Putamen (tissue), 1 donor: ENCODE data around the gene SNX12.
A peak's percentile ranks its signal among the peaks of the same experiment; 100 is the strongest.
"Not testable (repeated sequence)": the region's sequence is repeated elsewhere in the genome, so short reads cannot be mapped to it uniquely, and the experiment has no call there.

ENCODE experiments used
- DNase-seq: peaks from one replicate; pipeline ENCODE4 v3.0.0-alpha.2; 2016; ENCODE audit warnings: low spot score

Gene SNX12

DNA sequence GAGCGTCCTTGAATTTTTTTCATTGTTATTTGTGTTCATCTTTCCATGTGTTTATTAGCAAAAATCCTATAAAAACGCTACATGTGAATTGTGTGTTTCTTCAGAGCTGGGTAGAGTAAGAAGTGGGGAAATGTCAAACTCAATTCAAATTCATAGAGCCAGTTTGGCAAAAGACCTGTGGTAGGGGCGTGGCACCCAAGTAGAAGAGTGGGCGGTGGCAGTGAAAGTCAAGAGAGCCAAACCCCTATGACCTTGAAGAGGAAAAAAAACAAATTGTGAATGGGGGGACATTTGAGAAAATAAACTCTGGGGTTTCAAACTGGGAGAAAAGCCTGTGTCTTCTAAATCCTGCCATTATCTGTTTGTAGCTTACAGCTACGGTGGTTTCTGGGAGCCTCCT, 23.1 kb upstream of the SNX12 start:
- no peak for DNase-seq

DNA sequence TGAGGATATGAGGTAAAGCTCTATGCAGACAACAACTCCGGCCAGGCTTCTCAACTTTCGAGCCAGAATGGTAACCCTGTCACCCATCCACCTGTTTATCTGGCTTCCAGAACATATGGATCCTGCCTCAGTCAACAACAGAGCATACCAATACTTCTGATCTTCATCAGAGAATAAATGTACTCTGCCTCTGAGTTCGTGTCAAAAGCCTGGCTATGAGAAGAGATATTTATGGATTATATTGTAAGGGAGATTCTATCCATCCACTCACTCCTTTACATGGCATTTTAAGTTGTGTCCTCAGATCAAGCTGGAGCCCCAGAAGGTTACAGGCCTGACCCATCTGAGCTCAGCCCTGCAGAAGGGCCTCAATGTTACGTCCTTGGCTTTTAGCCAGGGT, 17.8 kb upstream of the SNX12 start:
- DNase-seq, result no peak

GRCh38 chrX:71082822-71083221, 14.7 kb upstream of the SNX12 start:
- no peak for DNase-seq

- DNase-seq, result no peak
These were observed 14.1 kb upstream of the SNX12 start for GRCh38 chrX:71082124-71082647.

GRCh38 chrX:71081330-71082123, 13.4 kb upstream of the SNX12 start:
- no peak for DNase-seq

DNA sequence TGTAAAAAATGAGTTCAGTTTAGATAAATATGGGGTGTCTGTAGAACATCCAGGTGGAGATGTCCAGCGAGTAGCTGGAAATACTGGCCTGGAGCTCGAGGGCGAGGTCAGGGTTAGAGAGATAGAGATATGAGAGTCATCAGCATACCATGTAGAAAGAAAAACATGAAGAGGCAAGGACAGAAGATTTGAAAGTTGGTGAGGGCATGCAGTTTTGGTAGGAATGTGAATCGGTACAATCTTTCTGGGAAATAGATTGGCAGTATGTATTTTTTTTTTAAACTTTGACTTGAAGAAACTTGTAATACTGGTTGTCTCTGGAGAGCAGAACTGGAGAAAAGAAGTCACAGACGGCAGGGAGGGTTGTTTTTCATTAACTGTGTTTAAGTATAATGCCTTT, 2.4 kb upstream of the SNX12 start:
- no peak for DNase-seq

- peak; percentile 15 for DNase-seq
These were observed 456 bp downstream of the SNX12 start for GRCh38 chrX:71067712-71068043.

- DNase-seq, result no peak
These were observed 1.0 kb downstream of the SNX12 start for GRCh38 chrX:71067089-71067488.

DNA sequence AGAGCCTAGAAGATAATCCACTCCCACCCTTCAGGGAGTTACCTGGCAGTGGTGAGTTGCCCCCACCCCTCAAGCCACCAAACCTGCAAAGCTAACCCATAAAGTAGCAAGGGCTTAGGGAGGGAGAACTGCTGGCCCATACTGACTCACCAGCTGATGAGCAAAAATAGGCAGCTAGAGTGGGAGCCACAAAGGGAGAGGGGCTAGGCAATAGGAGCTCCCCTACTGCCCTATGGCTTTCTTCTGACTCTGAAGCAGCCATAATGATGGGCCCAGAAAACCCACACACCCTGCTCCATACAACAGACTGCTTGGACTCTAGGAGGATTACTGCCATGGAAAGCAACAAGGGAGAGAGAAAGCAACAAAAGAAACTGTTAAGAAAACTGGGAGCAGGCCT, 8.0 kb downstream of the SNX12 start:
- no peak for DNase-seq

DNA sequence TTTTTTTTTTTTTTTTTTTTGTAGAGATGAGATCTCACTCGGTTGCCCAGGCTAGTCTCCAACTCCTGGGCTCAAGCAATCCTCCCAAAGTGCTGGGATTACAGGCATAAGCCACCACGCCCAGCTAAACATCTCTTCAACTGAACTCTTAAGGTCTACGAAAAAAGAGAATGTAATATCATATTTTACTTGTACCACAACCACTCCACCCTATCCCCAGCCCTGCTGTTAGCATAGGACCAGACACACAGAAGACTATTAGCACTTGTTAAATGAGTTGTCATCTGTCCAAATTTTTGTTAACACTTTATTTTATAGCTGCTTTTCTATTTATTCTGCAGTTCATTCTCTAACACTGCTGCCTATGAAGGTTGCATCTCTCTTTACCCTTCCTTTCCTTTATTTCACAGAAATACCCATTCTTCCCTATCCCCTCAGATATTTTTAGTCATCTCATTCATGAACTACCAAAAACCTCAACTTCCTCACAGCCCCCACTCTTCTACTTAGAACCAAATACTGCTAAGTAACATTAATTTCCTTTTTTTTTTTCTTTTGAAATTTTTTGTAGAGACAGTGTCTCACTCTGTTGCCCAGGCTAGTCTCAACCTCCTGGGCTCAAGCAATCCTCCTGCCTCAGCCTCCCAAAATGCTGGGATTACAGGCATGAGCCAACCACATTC, 10.1 kb downstream of the SNX12 start:
- no peak for DNase-seq

- no peak for DNase-seq
These were observed 11.3 kb downstream of the SNX12 start for GRCh38 chrX:71056867-71057266.

GRCh38 chrX:71053217-71053621, 14.9 kb downstream of the SNX12 start:
- peak; percentile 11 for DNase-seq

DNA sequence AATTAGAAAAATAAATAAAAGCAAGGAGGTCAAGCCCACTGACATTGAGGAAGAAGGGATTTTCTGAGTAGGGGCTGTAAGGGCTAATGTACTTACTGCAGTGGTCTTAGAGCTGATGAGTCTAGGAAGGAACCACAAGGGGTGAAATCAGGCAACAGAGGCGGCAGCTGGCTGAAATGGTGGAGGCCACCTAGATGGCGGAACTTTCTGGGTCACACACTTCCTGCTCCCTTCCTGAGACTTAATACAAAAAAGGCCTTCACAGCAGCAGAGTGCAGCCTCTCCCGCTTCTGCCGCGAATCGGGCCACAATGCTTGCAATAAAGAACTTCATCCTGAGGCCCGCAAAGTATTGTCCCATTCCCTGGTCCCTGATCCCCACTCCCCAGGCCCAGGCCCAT, 15.4 kb downstream of the SNX12 start:
- DNase-seq, result no peak

DNA sequence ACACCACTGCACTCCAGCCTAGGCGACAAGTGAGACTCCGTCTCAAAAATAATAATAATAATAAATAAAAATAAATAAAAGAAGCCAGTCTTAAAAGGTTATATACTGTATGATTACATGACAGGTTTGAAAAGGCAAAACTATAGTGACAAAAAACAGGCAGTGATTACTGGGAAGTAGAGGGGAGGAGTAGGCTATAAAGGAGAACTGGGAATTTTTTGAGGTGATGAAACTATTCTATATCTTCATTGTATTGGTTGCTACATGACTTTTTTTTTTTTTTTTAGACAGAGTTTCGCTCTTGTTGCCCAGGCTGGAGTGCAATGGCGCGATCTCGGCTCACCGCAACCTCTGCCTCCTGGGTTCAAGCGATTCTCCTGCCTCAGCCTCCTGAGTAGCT, 20.2 kb downstream of the SNX12 start:
- DNase-seq, result not testable (repeated sequence)

GRCh38 chrX:71017396-71017939, 50.7 kb downstream of the SNX12 start:
- no peak for DNase-seq
